Activated naive CD8-positive, alpha-beta T cell treated with anti-CD3 and anti-CD28 coated beads, Interleukin-2, amount 50 U/mL, for 16 hours (primary cell): ENCODE measurements around the gene NBEA.

Source experiments
- DNase-seq: peaks from one replicate; pipeline ENCODE4 v3.0.0-alpha.2; 2020; ENCODE audit warnings: low read depth, low spot score

NBEA gene

DNA sequence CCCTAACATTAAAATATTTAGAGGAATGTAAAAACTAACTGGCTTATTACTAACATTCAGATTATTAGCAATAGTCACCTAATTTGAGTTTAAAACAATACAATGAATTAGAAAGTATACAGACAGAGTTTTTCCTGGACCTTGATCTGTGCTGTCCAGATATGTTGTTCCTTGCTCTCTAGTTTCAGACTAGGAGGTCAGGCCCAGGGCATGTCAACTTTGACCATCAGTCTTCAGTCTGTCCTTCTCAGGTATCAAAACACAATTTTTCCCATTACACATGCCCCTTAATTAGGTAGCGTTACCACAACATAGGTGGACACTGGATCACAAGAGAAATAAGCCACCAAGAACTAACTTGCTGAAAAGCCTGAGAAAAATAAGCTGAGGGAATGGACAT is 337.4 kb downstream of the NBEA start:
- DNase-seq, result no peak

DNA sequence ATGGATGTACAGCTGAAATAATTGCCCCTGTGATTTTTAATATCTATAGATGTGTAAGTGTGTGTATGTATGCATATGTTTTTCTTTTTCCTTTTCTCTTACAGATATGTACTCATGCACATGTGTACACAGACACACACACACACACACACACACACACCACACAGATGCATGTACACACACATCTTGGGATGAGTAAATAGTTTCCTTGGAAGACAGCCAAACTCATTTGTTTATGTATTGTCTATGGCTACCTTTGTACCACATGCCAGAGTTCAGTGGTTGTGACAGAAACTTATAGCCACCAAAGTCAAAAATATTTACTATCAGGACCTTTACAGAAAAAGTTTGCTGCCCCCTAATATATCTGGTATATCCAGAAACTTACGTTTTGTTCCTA is 341.8 kb downstream of the NBEA start:
- DNase-seq, result no peak

DNA sequence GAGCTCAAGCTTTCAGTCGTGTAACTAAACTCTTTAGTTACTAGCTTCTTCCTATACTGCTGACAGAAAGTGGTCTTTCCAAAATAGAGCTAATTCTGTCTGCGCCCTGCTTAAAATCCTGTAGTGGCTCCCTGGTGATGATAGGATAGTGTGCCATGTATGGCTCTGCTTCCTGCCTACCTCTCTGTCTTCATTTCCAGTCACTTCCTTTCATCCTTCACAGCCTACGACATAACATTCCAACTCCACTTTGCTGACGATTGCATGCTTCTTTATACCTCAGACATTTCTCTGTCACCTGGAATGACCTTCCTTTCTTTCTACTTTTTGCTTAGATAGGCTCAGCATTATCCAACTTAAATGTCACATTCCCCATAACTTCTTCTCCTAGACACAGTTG is 343.6 kb downstream of the NBEA start:
- DNase-seq, result no peak

DNA sequence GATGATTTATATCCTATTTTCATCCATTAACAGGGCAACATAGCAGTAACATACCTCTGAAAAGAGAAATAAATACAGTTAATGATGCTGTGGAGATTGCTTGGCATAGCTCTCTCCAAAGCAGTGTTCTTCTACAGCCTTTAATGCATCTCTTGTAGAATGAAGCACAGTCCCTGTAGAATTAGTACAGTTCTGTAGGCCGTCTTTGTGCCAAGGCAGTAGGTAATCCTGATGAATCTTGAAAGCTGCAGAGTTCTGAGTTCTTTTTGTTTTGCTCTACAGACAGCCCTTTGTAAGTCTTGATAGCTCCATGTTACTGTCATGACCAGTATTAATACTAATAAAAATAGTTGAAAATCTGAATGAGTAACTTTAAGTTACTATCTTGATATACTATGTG is 350.3 kb downstream of the NBEA start:
- DNase-seq, result no peak

DNA sequence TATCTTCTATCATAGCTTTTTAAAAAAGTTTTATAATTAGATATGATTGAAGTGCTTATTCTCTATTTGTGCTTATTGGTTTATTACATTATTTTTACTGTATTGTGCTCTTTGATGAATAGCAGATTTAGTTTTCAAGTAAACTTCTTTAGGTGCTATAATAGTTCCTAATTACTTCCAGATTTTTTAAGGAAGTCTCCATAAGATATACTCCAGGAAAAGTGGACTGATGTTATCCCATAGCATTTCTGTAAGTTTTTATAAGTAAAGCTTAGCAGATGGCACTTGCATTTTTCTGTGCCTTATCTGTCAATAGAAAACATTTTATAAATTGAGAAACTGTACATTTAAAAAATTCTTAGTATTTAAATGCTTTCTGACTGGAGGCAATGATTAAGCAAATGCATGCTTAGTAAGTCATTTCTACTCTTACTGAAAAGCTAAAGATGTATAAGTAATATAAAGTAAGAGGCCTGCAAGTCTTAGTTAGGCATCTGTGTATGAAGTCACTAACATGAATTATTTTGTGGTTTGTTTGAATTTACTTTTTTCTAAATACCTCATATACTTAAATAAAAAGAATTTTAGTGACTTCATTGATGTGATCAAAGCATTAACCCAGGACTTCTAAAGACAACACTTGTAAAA is 351.6 kb downstream of the NBEA start:
- DNase-seq, result no peak

DNA sequence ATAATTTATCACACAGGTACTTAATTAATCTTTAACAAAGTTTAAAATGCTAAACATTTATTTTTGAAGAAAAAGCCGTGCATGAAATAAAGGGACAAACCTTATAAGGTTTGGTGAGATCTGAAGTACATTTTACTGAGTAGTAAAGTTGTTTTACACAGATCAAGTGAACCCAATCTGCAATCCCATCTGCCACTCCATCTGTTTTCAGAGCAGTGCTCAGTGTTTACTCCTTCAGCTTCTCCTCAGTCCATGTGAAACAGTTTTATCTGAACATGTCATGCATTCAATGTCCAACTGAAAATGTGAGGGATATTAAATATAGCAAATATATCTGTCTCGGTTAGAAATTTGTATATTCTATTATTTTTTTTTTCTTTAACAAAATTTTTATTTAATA is 367.6 kb downstream of the NBEA start:
- no peak for DNase-seq

DNA sequence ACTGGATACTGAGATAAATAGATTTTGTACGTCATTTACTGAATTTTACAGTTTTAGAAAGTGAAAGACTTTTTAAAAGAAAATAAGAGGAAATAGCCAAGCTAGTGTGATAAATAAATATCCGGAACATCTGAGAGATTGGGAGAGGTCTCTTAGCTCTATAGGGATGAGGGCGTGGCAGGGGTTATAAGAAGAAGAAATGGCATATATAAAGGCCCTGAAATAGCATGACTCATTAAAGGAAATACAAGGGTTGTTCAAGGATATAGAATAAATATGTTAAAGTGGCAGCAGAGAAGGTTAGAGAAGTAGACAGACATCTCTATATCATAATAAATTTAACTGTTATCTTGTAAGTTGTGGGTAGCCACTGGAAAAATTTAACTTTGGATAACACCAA is 390.1 kb downstream of the NBEA start:
- DNase-seq, result no peak

DNA sequence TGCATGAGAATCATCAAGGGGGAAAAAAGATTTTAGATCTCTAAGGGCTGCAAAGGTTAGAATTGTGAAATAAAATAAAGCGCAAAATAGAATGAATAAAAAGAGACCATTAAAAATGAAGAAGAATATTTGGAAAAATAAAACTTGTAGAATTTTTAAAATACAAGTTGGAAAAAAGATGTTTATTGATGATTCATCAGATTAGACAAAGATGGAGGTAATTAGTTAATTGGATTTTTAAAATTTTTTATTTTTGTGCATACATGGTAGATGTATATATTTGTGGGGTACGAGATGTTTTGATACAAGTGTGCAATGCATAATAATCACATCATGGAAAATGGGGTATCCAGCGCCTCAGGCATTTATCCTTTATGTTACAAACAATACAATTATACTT is 391.1 kb downstream of the NBEA start:
- no peak for DNase-seq

DNA sequence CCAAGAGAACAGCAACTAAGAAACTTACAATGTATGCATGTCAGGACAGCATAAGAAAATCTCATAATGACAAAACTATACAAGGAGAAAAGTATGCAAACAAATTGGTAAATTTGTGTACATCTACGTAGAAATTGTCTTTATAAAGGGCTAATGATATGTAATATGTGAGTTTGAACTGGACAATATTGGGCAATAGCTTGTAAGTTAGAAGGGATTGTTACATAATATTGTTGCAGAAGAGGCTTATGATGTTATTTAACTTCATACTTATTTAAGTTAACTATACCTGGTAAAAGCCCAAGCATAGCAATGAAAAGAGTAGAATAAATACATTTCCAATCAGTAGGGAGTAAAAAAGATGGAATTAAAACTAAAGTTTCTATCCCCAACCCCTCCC is 400.4 kb downstream of the NBEA start:
- no peak for DNase-seq

DNA sequence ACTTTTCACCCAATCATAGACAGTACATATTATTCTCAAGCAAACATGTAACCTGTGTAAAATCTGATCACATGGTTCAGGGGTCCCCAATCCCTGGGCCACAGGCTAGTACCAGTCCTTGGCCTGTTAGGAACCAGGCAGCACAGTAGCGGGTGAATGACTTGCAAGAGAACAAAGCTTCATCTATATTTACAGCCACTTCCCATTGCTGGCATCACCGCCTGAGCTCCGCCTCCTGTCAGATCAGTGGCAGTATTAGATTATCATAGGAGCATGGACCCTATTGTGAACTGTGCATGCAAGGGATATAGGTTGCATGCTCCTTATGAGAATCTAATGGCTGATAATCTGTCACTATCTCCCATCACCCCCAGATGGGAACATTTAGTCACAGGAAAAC is 401.3 kb downstream of the NBEA start:
- DNase-seq, result no peak

DNA sequence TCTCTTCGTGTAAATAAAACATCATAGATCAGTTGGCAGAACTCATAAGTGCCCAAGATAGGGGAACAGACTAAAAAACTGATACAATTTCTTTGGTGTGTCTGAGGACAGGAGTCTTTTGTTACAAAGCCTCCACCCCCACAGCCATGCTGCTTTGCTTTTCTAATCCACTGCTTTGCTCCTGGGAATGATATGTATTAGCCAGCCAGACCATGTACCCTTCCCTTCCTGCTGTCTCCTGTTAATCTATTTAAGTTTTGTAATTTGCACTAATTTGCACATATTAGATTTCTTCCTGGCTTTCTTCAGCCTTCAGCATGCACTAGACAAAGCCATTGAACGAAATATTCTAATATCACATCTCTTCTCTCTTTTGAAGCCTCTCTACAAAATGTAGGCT is 403.9 kb downstream of the NBEA start:
- no peak for DNase-seq

DNA sequence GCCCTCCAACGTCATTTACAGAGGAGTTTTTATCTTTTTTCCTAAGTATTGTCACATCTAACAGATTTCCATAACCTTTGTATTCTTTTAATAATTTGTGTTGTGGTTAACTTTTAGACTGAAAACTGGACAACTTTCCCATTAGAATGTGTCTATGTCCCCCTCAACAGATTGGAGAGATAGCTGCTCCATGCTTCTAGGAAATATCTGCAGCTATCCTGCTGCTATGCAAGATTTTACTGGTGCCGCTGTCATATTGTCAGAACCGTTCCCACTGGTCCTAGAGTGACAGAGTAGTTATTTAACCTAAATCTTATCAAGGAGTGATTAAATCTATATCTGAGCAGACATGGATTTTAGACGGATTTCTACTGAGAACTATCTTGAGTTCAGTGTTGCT is 404.4 kb downstream of the NBEA start:
- no peak for DNase-seq

DNA sequence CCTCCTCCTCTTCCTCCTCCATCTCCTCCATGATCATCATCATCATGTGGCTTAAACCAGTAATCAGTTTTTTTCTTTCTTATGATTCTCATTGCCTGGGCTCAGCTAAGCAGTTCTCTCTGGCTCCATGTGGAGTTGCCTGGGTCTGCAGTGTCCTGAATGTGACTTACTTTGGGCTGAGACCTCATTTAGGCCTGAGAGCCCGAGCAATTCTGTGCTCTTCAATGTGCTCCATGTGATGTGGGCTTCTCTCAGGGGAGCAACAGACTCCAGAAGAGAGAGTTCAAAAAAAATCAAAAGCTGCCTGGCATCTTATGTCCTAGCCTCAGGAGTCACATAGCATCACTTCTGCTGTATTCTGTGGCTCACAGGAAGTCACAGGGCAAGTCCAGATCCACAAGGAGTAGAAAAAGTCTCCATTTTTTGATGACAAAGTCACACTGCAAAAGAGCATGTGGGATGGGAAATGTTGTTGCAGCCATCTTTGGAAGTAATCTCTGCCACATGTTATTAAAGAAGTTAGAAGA is 405.7 kb downstream of the NBEA start:
- no peak for DNase-seq

DNA sequence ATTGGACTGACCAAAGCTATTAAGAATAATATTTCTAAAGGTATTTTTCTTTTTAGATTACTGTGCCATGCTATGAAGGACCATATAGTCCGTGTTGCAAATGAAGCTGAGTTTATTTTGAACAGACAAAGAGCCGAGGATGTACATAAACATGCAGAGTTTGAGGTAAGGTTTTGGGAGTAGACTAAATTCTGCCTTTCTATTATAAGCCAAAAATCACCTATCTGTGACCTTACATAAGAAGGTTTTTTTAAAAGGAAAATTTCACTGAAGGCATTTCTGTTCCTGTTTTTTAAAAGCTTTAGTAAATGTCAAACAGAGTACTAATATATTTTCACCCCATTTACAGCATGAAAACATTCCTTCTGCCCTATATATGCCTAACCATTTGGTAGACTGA is 407.0 kb downstream of the NBEA start:
- no peak for DNase-seq

DNA sequence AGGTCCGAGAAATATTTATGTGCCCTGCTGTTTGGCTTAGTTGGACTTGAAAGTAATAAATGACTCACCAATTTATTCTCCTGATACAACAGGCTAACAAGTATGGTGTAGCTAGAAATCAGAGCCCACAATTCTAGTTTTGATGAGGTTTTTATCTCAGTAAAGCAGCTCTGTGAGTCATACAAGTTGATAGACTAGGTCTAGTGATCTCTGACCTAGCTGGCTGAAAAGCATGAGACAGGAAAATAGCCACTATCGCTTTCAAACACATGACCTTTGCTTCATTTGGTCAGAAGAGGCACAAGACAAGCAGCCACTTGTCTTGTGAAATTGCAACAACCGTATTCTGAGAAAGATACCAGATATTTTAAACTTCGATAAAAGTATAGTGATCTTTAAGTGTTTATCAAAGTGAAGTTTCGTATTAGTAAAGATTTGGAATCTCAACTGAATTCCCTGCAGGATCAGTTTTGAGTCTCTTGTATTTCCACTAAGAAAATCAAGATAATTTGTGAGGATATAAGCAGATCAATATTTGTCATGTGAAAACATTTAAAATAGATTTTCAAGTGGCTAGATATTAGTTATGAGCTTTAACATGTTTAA is 407.7 kb downstream of the NBEA start:
- no peak for DNase-seq

DNA sequence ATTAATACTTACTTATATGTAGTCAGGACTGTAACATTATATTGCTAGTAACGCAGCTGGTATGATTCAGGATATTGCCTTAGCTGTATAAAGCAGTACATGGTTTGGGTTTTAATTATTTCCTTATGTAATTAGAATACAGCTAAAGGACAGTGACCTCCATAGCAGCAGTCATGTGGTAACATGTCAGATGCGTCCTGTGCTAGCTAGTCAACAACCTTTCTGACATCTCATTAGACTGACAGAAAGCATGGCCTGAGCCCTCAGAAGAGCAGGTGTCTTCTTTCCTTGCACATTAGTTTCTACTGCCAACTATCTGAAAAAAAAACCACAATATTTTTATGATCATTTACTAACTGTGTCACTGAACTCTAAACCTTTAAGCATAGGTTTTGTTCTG is 412.2 kb downstream of the NBEA start:
- DNase-seq, result no peak

DNA sequence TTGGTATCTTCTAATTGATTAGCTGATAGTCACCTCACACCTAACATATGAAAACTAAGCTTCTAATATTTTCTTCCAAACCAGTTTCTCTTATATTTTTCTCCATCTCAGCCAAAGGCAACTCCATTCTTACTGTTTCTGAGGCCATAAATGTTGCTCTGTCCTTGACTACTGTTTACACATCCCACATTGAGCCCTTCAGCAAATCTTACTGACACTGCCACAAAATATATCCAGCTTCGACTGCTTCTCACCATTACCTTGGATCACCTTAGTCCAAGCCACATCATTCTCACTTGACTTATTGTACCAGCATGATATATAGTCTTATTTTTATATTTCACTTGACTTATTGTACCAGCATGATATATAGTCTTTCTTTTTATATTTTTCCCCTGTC is 412.8 kb downstream of the NBEA start:
- no peak for DNase-seq

DNA sequence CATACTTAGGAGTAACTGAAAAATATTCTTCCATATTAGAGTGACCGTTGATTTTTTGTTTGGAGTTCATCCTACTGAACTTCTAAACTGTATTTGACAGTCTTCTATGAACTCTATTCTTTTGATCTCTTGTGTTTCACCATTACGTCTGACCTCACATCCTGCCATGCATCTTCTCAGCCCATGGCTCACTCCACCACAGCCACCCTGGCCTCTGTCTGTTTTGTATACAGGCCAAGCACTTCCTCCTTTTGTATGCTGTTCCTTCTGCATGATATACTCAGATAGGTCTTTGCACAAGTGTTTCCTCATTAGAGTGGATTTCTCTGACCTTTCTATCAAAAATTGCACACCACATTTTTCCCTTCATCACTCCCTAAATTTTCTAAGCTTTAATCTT is 414.5 kb downstream of the NBEA start:
- DNase-seq, result no peak

DNA sequence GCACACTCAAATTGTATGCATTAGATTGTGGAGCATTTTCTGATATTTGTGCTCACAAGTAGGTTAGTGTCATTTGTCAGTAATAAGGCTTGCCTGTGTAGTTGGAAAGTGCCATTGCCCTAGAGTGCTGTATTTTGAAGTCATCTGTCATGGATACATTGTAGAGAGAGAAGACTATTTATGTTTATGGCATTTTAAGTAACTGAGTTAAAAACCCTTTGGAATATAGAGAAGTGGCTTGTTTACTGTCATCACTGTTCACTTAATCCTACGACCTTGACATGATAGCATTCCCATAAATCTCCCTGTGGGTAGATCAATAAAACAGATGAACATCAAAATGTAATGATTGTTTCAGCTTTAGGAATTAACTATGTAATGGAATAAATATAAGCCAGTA is 423.8 kb downstream of the NBEA start:
- no peak for DNase-seq

DNA sequence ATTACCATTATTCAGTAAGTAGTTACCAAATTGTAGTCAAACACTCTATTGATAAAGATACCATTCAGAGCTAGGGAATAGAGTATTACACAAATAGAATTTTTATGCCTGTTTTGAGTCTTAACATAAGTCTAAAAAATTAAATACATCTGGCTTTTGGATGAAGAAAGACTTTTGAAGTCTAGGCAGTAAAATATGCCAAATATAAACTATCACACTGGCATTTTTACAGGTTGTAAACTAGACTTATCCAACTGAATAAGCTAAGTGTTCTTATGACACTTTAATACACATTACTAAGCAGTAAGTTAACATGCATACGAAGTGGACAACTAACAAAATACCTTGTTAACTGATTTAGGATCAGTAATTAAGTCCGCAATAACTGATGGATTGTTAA is 425.5 kb downstream of the NBEA start:
- no peak for DNase-seq

DNA sequence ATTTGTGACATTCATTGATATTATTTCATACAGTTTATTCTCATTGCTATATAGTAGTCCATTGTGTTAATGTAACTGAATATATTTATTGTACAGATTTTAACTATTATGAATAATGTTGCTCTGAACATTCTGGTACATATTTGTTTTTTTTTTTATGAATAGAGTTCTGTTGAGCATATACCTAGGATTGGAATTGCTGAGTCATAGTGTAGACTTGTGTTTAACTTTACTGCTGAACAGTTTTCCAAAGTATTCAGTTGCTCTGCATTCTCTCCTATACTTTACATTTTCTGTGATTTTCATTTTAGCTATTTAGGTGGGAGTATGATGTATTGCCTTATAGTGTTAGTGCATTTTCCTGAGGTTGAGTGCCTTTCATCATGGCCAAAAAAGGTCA is 436.9 kb downstream of the NBEA start:
- DNase-seq, result no peak

DNA sequence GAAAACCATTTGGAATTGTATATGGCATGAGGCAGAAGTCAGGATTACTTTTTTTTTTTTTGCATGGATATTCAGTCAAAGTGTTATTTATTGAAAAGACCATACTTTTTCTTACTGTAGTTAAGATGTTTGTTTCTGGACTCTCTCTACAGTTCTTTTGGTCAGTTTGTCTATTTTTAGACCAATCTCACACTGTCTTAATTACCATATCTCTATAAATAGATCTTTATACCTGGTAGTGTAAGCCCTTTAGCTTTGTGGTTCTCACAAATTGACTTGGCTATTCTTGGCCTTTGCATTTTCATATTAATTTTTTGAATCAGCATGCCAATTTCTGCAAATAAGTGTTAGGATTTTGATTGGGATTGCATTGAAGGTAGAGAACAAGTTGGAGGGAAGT is 437.6 kb downstream of the NBEA start:
- DNase-seq, result no peak

DNA sequence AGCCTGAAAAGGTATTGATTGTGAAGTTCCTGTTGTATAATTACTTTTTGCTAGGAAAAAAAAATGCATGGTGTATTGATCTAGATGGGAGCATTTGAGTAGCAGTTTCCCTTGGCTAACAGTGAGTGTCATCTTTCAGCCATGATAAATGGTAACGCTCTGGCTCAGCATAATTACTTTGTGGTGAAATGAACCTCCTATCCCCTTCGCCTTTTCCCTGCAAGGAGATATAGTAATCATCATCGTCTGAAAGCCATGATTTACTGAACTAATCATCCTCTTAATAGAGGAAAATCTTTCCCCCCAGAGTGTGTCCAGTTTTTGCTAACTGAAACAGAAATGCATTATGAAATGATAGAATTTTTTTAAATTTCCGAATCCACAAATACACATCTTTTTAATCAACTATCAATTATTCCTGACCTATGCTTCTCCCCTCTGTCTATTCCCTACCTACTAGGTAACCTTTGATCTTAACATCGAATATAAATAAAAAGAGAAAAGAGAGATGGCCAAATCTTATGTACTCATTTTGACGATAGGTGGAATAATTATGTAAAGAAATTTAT is 445.7 kb downstream of the NBEA start:
- no peak for DNase-seq
